Sigmoid colon (tissue), 4 donors: Measurements from ENCODE around the gene U2SURP.

Experiments
- CTCF ChIP-seq, 4 experiments: fragments of 450-650 bp in 3 of 4; fragments of 200-600 bp in 1 of 4; IDR thresholded peaks; one replicate each; pipeline ENCODE4 v1.5.1; 2016 to 2019; ENCODE audit warnings: antibody characterized with exemption in 4 of 4, mild to moderate bottlenecking in 3 of 4, moderate library complexity in 2 of 4
- POLR2AphosphoS5 ChIP-seq, 4 donors: sonication (generic); formaldehyde crosslinking; IDR thresholded peaks; one replicate each; pipeline ENCODE4 v1.6.1; 2017; ENCODE audit warnings: antibody characterized with exemption in 4 of 4

- TF ChIP-seq CTCF (IDR thresholded peaks at IDR 0.05) (no peak), POLR2AphosphoS5 (IDR thresholded peaks at IDR 0.05) (no peak)
Measured at GRCh38 chr3:143002727-143003126, 1.4 kb downstream of the U2SURP start.
